HCEC 1CT (cell line): Measurements from ENCODE around the gene NUP188.

ENCODE experiments used
- DNase-seq: peaks from one replicate; pipeline ENCODE4 v3.0.0-alpha.2; 2017

NUP188 gene, protein sequence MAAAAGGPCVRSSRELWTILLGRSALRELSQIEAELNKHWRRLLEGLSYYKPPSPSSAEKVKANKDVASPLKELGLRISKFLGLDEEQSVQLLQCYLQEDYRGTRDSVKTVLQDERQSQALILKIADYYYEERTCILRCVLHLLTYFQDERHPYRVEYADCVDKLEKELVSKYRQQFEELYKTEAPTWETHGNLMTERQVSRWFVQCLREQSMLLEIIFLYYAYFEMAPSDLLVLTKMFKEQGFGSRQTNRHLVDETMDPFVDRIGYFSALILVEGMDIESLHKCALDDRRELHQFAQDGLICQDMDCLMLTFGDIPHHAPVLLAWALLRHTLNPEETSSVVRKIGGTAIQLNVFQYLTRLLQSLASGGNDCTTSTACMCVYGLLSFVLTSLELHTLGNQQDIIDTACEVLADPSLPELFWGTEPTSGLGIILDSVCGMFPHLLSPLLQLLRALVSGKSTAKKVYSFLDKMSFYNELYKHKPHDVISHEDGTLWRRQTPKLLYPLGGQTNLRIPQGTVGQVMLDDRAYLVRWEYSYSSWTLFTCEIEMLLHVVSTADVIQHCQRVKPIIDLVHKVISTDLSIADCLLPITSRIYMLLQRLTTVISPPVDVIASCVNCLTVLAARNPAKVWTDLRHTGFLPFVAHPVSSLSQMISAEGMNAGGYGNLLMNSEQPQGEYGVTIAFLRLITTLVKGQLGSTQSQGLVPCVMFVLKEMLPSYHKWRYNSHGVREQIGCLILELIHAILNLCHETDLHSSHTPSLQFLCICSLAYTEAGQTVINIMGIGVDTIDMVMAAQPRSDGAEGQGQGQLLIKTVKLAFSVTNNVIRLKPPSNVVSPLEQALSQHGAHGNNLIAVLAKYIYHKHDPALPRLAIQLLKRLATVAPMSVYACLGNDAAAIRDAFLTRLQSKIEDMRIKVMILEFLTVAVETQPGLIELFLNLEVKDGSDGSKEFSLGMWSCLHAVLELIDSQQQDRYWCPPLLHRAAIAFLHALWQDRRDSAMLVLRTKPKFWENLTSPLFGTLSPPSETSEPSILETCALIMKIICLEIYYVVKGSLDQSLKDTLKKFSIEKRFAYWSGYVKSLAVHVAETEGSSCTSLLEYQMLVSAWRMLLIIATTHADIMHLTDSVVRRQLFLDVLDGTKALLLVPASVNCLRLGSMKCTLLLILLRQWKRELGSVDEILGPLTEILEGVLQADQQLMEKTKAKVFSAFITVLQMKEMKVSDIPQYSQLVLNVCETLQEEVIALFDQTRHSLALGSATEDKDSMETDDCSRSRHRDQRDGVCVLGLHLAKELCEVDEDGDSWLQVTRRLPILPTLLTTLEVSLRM (N-terminal part only)

DNA sequence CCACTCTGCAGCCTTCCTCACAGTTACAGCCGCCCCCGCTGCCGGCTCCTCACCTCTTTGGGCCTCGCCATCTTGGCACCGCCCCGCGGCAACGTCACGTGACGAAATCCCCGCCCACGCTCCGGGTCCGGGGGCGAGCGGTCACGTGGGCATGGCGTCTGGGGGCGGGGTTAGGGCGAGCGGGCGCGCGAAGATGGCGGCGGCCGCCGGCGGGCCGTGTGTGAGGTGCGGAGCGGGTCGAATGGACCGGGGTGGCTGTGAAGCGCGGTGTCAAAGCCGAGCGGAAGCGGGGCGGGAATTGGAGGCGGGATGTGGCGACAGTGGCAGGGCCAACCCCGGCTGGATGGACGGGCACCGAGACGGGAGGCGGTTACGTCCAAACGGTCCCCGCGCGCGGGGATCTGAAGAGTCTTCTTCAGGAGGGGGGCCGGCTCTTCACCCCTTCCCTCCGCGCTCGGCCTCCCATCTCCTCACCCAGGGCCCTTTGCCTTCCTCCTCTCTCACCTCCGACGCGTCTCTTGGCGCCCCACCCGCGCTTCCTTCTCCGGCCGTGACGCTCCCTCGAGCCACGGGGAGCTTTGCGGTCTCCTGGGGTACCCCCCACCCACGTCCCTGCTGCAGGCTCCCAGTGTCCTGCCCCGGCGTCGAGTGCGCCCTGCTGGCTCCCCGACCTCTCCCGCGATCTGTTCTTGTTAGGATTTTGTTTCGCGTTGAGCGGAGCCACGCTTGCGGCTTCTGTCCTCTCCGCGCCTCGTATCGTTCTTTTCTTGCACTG lies at the start of gene NUP188, which contains the start of gene DOLK:
Gene NUP188 (plus strand): TSS at position 173 of the 775 bp plus-strand sequence. CDS start 21 bp downstream, at position 194.
Gene DOLK (minus strand): TSS at position 77 of the 775 bp plus-strand sequence. CDS start 300 bp downstream, outside the sequence.
- DNase-seq, result peak; percentile 88

DNA sequence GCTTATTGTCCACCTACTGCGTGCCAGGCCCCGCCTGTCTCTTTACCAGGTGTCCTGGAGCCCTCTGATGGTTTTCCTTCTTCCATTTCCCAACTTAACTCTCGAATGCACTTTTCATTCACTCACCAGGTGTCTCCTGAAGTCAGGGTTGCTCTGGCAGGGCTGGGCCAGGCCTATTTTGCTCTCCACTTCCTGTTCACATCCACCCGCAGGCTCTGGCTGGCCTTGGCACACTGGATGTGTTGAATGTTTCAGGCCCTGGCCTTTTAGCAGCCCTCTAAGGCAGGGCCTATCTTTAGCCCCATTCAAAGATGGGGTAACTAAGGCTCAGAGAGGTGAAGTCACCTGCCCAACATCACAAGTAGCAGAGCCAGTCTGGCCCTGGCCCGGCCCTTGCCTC lies 49.1 kb upstream of the NUP188 start:
- no peak for DNase-seq

DNA sequence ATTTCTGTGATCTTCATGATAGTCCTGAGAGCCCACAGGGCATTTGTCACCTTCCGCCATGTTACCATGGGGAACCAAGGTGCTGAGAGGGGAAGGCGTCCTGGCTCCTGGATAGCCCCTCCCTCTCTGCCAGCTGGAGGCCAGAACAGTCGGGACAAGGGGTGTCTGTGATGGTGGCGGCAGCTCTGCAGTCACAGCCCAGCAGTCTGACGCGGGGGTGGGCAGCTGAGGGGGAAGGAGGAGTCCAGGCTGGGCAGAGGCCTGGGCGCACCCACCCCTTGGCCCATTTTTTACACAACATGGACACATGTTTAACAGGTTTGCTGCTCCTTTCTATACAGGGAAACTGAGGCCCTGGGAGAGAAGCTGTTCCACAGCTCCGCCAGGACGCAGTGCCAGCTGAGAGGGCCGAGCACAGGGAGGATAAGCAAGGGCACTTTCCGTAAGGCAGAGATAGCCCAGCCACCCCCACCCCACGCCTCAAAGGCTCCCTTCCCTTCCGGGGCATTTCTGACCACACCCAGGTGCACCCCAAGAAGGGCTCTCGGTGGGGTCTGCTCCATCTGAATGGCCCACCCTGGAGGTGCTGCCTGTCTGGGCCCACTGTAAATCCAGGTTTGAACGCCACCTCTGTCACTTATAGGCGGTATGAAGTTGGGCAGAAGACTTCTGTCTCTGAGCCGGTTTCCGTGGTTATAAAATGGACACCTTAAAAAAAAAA lies 48.5 kb upstream of the NUP188 start:
- DNase-seq, result no peak

DNA sequence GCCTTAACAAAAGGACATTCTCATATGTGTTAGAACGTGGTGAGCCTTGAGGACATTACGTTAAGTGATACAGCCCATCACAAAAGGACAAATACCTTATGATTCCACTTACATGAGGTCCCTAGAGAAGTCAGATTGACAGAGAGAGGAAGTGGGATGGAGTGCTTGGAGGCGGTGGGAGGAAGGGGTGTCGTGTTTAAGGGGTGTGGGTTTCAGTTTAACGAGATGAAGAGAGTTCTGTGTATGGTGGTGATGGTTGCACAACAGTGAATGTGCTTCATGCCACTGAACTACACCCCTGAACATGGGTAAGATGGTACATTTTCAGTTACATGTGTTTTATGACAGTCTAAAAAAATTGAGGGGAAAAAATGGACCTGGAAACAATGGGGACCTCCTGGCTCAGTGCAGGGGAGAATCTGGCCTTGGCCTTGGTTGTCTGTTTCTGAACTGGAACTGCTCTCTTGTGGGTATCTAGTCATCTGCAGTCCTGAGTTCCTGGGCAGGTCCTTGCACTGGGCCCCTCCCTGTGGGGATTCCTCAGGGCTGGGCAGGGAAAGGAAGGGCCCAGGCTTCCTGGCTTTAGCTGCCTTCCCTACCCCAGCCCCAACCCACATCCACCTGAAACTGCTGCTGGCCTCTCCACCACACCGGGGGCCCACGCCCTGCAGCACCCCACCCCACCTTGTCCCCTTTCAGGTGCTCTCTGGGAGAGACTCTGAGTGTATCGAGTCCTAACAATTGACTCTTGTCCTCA lies 47.8 kb upstream of the NUP188 start:
- no peak for DNase-seq

DNA sequence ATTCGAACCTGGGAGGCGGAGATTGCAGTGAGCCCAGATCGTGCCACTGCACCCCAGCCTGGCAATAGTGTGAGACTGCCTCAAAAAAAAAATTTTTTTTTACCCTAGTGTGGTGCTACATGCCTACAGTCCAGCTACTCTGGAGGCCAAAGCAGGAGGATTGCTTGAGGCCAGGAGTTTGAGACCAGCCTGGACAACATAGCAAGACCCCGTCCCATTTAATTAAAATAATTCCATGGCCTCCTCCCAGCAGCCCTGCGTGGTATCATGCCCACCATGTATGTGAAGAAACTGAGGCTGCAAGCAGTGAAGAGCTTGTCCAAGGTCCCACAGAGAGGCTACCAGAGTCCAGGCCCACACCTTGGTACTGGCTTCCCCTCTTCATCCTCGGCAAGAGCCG lies 46.1 kb upstream of the NUP188 start:
- DNase-seq, result no peak

DNA sequence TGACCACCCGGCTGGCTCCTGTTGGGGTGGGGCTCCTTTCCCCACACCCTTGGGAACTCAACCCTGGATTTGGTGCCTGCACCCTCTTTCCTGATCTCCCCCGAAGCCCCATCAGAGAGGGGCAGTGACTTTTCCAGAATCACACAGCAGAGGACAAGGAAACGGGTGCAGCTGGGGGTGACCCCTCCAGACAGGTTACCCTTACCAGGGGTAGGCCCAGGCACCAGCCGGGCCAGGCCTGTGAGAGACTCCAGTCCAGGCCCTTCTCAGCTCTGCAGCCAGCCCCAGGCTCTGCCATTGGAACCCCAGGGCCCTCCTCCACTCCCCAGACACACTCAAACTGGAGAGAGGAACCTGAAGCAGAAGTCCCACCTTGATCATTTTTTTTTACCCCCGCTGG lies 45.7 kb upstream of the NUP188 start:
- no peak for DNase-seq

DNA sequence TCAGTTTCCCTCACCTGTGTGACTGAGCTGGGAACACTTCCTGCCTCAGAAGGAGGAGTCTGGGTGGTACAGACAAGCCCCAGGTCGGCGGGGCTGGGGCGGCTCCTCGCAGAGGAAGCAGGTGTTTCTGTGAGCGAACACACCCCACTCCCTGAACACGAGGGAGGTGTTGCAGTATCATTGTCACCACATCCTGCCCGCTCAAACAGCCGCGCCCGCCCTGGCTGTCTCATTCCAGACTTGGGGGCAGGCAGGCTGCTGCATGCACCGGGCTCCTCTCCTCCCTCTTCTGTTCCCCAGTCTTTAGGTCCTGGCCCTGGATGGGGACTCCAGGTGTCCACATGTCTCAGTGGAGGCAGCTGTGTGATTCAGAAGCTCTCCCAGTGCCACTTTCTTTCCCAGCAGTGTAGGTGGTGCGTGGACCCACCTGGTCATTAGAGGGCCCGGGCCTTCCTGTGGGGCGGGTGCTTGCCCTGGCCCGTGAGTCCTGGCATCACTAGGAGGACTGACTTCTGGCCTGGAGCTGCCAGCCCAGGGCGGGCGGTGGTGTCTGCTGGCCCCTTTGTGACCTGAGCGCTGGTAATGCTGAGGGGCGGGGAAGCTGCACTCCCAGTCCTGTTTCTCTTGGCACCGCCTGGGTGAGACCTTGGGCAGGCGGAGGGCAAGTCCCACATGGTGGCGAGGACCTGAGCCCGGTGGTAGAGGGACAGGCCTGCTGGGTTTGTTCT lies 45.0 kb upstream of the NUP188 start:
- DNase-seq, result no peak

DNA sequence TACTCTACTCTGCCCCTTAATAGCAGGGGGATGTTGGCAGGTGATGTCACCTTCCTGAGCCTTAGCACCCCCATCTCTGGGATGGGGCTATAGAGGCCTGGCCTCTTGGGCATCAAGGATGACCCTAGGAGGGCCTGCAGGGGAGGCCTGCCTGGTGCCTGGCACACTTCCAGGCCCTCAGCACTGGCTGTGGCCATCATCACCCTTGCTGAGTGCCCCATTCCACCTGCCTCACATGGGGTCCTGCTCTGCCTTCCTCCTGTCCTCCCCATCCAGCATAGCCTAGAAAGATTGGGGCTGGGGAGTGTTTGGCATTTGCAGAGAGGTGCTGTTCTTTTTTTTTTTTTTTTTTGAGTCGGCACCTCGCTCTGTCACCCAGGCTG lies 44.4 kb upstream of the NUP188 start:
- no peak for DNase-seq

DNA sequence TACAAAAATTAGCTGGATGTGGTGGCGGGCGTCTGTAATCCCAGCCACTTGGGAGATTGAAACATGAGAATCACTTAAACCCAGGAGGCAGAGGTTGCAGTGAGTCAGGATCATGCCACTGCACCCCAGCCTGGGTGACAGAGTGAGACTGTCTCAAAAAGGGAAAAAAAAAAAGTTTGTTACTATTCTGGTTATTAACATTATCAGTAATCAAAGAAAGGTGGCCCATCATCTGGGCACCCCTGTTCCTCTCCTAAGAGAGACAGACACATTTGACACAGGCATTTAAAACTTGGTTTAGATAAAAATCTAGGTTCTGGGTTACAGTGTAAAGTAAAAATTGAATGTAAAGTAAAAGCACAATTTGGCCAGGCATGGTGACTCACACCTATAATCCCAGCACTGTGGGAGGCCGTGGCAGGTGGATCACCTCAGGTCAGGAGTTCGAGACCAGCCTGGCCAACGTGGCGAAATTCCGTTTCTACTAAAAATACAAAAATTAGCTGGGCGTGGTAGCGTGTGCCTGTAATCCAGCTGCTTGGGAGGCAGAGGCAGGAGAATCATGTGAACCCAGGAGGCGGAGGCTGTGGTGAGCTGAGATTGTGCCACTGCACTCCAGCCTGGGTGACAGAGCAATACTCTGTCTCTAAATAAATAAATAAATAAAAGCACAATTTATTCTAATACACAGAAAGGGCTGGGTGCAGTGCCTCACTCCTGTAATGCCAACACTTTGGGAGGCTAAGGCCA lies 43.5 kb upstream of the NUP188 start:
- DNase-seq, result peak; percentile 52

DNA sequence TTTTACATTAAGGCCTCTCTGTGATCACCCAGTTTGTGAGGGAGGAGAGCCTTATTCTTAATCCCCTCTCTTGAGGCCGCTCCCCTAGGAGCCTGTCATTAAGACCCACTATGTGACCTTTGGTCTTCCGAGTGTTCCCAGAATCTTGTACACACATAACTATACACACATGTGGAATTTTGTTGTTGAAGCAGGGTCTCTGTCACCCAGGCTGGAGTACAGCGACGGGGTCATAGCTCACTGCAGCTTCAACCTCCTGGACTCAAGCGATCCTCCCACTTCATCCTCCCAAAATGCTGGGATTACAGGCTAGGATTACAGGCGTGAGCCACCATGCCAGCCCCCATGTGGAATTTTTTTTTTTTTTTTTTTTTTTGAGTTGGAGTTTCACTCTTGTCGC lies 41.5 kb upstream of the NUP188 start:
- DNase-seq, result no peak

DNA sequence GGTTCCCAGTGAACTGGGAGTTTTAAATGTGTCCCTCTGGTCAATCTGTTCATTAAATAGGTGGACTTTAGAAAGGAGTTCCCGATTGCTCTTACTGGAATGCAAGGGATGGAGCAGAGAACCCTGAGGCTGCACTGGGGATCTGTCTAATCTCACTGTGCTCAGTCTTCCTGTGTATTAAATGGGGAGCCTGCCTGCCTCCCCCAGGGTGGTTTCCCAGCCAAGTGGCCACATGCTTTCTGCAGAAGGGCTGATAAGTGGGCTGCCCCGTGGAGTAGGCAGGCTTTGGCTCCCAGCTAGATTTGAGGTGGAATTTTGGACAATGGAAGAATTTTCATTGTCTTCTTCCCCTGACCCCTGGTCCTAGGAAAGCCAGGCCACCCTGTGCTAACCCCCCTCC lies 40.8 kb upstream of the NUP188 start:
- no peak for DNase-seq

DNA sequence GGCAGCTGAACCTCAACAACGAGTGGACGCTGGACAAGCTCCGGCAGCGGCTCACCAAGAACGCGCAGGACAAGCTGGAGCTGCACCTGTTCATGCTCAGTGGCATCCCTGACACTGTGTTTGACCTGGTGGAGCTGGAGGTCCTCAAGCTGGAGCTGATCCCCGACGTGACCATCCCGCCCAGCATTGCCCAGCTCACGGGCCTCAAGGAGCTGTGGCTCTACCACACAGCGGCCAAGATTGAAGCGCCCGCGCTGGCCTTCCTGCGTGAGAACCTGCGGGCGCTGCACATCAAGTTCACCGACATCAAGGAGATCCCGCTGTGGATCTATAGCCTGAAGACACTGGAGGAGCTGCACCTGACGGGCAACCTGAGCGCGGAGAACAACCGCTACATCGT lies 39.1 kb upstream of the NUP188 start:
- no peak for DNase-seq

DNA sequence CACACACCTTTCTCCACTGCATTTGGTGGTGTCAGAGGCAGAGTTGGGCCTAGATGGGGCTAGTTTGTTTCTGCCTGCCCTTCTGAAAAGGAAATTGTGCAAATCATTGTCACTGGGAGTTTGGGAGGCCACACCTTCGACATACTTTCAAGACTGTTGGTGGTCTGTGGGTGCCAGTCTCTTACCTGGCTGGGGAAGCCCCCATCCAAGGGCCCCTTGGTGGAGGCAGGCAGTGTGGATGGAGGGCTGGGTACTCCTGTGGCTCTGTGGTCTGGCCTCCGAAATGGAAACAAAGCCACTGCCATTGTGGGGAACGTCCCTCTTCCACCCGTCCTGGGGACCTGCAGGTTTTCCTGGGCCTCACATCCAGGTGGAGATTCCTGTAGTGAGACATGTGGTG lies 37.6 kb upstream of the NUP188 start:
- DNase-seq, result no peak

DNA sequence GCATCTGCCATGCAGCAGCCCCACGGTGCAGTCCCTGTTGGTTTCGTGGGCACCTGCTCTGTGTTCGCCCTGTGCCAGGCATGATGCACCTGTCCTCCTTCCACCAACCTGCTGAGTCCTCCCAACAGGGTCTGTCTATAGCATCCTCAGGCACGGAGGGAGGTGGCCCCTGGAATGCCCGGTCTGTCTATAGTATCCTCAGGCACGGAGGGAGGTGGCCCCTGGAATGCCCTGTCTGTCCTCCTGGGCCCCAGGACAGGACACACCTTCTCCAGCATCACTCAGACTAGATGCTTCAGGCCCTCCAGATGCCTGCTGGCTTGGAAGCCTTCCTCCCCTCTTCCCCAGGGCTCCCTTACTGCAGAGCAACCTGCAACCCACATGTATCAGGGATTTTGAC lies 36.6 kb upstream of the NUP188 start:
- no peak for DNase-seq

DNA sequence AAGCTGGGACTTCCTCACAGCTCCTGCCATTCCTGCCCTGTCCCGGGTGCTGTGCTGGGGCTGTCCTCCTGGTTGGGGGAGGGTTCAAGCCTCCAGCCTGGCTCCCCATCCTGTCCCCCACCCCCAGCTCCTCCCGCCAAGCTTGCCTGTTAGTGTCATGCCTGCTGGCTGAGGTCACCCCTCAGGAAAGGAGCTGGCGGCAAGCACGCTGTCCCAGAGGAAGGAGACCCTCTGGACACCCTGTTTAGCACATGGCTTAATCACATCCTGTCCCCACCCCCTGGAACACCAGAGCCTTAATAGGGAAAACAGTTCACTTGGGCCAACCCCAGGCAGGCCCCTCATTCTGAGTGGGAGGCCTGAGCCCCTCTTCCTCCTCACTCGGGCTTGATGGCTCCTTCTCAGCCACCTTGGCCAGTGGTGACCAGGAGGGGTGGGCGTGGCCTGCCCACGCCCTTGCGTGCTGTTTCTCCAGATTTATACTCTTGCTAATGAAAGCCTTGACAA lies 35.9 kb upstream of the NUP188 start:
- DNase-seq, result peak; percentile 71

DNA sequence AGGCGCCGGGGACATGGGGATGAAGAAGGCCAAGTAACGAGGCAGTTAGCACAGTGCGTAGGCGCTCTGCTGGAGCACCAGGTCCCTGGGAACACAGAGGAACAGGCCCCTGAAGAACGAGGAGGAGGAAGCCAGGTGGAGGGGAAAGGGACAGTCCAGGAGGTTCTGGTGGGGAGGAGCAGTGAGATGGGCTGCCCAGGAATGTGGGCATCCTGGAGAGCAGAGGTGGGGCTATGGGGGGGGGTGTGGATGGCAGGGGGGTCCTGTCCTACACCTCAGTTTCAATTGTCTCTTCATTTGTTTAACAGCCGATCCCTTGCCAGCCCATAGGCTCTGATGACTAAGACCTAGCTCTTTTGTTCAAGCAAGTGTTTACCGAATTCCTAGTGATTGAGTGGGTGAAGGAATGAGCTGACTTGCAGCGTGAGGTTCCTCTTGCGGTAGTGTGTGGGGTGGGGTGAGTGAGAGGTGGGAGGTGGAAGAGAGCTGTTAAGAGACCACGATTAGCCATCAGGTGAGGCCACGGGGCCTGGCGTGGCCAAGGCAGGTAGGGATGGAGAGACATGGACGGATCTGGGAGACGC lies 35.1 kb upstream of the NUP188 start:
- DNase-seq, result peak; percentile 88

DNA sequence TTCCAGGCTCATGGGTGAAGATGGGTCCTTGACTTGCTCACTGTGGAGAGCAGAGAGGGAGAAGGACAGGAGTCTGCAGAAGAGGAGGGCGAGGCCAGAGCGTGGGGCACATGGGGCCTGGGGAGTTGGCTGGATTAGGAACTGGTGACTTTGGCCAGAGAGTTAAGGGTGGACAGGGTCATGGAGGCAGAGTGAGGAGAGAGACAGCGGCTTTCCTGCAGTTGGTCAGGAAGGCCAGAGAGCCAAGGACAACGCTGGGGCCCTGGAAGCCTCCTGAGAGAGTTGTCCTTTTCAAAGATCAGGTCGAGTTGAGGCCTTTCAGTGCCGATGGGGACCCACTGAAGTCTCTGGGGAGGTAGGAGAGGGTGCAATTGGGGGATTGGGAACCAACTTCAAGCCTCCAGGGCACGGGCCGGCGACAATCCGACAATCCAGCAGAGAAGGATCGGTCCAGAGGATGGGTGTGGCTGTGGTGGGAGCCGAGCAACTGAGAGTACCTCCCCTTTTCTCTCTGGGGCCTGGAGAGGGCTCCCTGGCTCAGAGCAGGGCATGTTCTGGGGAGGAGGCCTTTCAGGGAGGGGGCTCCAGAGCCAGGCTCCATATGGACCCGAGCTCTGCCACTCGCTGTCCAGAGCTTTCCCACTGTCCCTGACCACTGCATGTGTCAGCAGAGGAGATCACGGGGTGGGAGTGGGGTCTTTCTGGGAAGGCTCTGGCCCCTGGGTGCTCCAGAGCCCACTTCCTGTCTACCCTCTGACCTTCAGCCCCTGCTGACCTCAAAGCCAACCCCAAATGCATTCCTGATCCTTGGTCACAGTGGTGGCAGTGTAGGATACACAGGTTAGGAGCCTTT lies 34.2 kb upstream of the NUP188 start:
- DNase-seq, result no peak
